HepG2 (cell line): ENCODE measurements around the gene INHBE. TPM values are rescaled to one million over a fixed set of nuclear protein-coding genes. Genes with fewer than 3 reads are reported as not detected.

Experiments
- DBP ChIP-seq: sonication (generic); formaldehyde crosslinking; IDR thresholded peaks from 2 replicates; pipeline ENCODE4 v1.4.0; 2020; ENCODE audit warnings: missing genetic modification reagents; ENCODE audit errors: not compliant biosample characterization
- FOXK1 ChIP-seq: sonication (generic); formaldehyde crosslinking; IDR thresholded peaks from 2 replicates; pipeline ENCODE4 v1.4.0; 2020; ENCODE audit warnings: low read depth, missing genetic modification reagents, borderline replicate concordance
- FOXP4 ChIP-seq: sonication (generic); formaldehyde crosslinking; IDR thresholded peaks from 2 replicates; pipeline ENCODE4 v1.4.0; 2020; ENCODE audit warnings: missing genetic modification reagents
- KLF16 ChIP-seq, 2 experiments: sonication (generic) in 1 of 2; formaldehyde crosslinking in 1 of 2; IDR thresholded peaks; 2 replicates each; pipeline versions ENCODE4 v1.6.1 to v1.8.0; 2016 to 2023; ENCODE audit warnings: missing genetic modification reagents in 2 of 2, missing compliant biosample characterization in 1 of 2
- PAXIP1 ChIP-seq: sonication (generic); formaldehyde crosslinking; conservative IDR thresholded peaks from 2 replicates; pipeline ENCODE4 v1.4.0; 2020; ENCODE audit warnings: mild to moderate bottlenecking, missing genetic modification reagents, moderate library complexity
- RFX1 ChIP-seq: fragments of 450-650 bp; IDR thresholded peaks from 2 replicates; pipeline ENCODE4 v1.6.1; 2017
- SPEN ChIP-seq: sonication (generic); formaldehyde crosslinking; IDR thresholded peaks from 2 replicates; pipeline ENCODE4 v1.5.1; 2020; ENCODE audit warnings: low read depth, mild to moderate bottlenecking, missing genetic modification reagents
- TMF1 ChIP-seq: sonication (generic); formaldehyde crosslinking; IDR thresholded peaks from 2 replicates; pipeline ENCODE4 v1.8.1; 2022; ENCODE audit warnings: low read depth, missing genetic modification reagents
- ZEB1 ChIP-seq: IDR thresholded peaks from 2 replicates; pipeline ENCODE4 v1.6.1; 2012; ENCODE audit warnings: mild to moderate bottlenecking, low read depth, inconsistent platforms; ENCODE audit not compliant: insufficient replicate concordance
- ZNF432 ChIP-seq: sonication (generic); formaldehyde crosslinking; IDR thresholded peaks from 2 replicates; pipeline ENCODE4 v1.5.0; 2020; ENCODE audit warnings: missing genetic modification reagents, mild to moderate bottlenecking, borderline replicate concordance
- ZNF468 ChIP-seq: sonication (generic); formaldehyde crosslinking; IDR thresholded peaks from 2 replicates; pipeline ENCODE4 v1.8.0; 2022; ENCODE audit warnings: mild to moderate bottlenecking, moderate library complexity, missing genetic modification reagents
- ZNF501 ChIP-seq: sonication (generic); formaldehyde crosslinking; IDR thresholded peaks from 2 replicates; pipeline ENCODE4 v1.5.1; 2020; ENCODE audit warnings: mild to moderate bottlenecking, moderate library complexity, missing genetic modification reagents
- ZNF530 ChIP-seq: sonication (generic); formaldehyde crosslinking; IDR thresholded peaks from 2 replicates; pipeline ENCODE4 v1.5.0; 2020; ENCODE audit warnings: low read depth, mild to moderate bottlenecking, missing genetic modification reagents
- ZNF747 ChIP-seq: sonication (generic); formaldehyde crosslinking; IDR thresholded peaks from 2 replicates; pipeline ENCODE4 v1.8.1; 2023; ENCODE audit warnings: missing genetic modification reagents, mild to moderate bottlenecking, borderline replicate concordance
- ZSCAN31 ChIP-seq: sonication (generic); formaldehyde crosslinking; IDR thresholded peaks from 2 replicates; pipeline ENCODE4 v1.5.0; 2020; ENCODE audit warnings: low read depth, mild to moderate bottlenecking, missing genetic modification reagents
- polyA plus RNA-seq, 8 experiments: library from polyadenylated mRNA; depleted of rRNA in 3 of 8; stranded (reverse) in 7 of 8; unstranded in 1 of 8; fragments of >200 nt; fragmentation: Illumina TruSeq in 4 of 8; extraction: Trizol in 4 of 8; gene quantifications; 2 replicates each; pipeline versions ENCODE4 v1.2.1 to v1.2.3, GENCODE V29; 2011 to 2016; ENCODE audit warnings: low read depth in 4 of 8, missing spikeins in 1 of 8, mixed read lengths in 1 of 8; ENCODE audit not compliant: insufficient read depth in 1 of 8
- total RNA-seq, 5 experiments: library from RNA; depleted of rRNA; stranded (reverse); fragments of >200 nt; fragmentation: Illumina TruSeq; extraction: Trizol; gene quantifications; 2 replicates each; pipeline ENCODE4 v1.2.3, GENCODE V29; 2016; ENCODE audit warnings: low read depth in 1 of 5

The INHBE gene
- total and polyA plus RNA-seq, 2 of the 13 experiments (the other 11 are each of a cell fraction or from before 2014, with no cell fraction given): 17.0 to 32.0 TPM

DNA sequence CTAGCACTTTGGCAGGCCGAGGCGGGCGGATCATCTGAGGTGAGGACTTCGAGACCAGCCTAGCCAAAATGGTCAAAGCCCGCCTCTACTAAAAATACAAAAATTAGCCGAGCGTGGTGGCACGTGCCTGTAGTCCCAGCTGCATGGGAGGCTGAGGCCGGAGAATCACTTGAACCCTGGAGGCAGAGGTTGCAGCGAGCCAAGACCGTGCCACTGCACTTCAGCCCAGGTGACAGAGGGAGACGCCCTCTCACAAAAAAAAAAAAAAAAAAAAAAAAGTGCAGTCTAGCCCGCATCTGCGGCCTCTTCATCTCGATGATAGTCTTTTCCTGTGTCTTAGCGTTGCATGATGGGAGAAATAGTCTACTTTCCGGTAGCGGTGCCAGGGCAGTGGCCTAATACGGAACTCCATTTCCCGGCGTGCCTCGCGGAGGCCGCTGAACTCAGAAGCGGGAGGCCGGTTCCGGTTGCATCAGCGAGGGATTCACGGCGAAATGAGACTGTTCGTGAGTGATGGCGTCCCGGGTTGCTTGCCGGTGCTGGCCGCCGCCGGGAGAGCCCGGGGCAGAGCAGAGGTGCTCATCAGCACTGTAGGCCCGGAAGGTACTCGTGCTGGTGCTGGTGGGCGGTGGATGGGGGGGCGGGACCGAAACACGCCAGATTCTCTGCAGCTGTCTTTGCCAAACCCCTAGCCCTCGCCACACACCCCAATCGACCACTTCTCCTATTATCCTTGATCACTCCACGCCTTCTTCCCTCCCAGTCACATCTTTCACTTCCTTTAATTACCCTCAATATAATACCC lies 32.7 kb downstream of the INHBE start, which contains the start of gene MARS1 (continued):
- TF ChIP-seq PAXIP1 (CRISPR knock-in tag): peak; percentile 30; the same call in 1 of the 2 replicates
- no peak for TF ChIP-seq ZSCAN31 (CRISPR knock-in tag)
- peak; percentile 78; the same call in 1 of the 2 replicates for TF ChIP-seq ZNF747 (CRISPR knock-in tag)
- TF ChIP-seq ZEB1: peak; percentile 44
- peak; percentile 38; the same call in 1 of the 2 replicates for TF ChIP-seq FOXP4 (CRISPR knock-in tag)
- peak; percentile 63; the same call in 1 of the 2 replicates for TF ChIP-seq FOXK1 (CRISPR knock-in tag)
- TF ChIP-seq ZNF501 (CRISPR knock-in tag): peak; percentile 87
- TF ChIP-seq TMF1 (CRISPR knock-in tag): no peak
- TF ChIP-seq KLF16 (CRISPR knock-in tag; IDR thresholded peaks at IDR 0.05): peak in 1 of 2 experiments; percentile 61; a peak in 1 of 4 replicates
- no peak for TF ChIP-seq RFX1
- no peak for TF ChIP-seq ZNF468 (CRISPR knock-in tag)
- TF ChIP-seq SPEN (CRISPR knock-in tag): peak; percentile 75; the same call in 1 of the 2 replicates
- no peak for TF ChIP-seq ZNF530
- TF ChIP-seq ZNF432 (CRISPR knock-in tag): no peak
- TF ChIP-seq DBP (CRISPR knock-in tag): no peak
